ENCODE results near the gene ATP1B1. TPM values are rescaled to one million over a fixed set of nuclear protein-coding genes. Genes with fewer than 3 reads are reported as not detected.

ATP1B1 gene
- total and polyA plus RNA-seq, 2 of the 8 experiments (the other 6 are each of a cell fraction or from before 2014, with no cell fraction given), result 16.3 to 76.5 TPM

- H3K56ac ChIP-seq (replicated peaks; ENCODE audit: insufficient read length, low read depth, low read length), result no peak overlapping the region
- H3K18ac ChIP-seq (ENCODE audit: extremely low read depth, low read length), result no peak overlapping the region
- ChIA-PET POLR2A (ENCODE audit: partially characterized antibody) (interaction anchor here (1.4 to 4.1 kb wide), 2 partner anchors 9 to 16 kb away, joined by 3 to 20 read pairs; partner anchors contain the start of gene ATP1B1), CTCF (ENCODE audit: partially characterized antibody) (interaction anchor here (1.0 to 1.5 kb wide), 4 partner anchors 9 to 25 kb away, joined by 3 to 6 read pairs (median 3); no protein-coding TSS in a partner anchor)
- DNase-seq (ENCODE audit: low read depth in 1 of 2, low spot score in 2 of 2) (no peak), FAIRE-seq (no peak)
- H2BK20ac ChIP-seq (ENCODE audit: low read length), result no peak overlapping the region
- no peaks in the 10 kb centered on the region for H3K36me3 ChIP-seq (ENCODE audit: control insufficient read depth in 2 of 4, insufficient read depth in 4 of 4, low read length in 3 of 4)
- no peaks in the 10 kb centered on the region for H3K9me3 ChIP-seq (ENCODE audit: insufficient read depth in 2 of 2, low read depth in 1 of 2, low read length in 1 of 2)
- no peaks in the 10 kb centered on the region for H3K79me2 ChIP-seq (ENCODE audit: control insufficient read depth in 1 of 2, insufficient read depth in 2 of 2, low read length in 2 of 2)
- no peak overlapping the region for H3K9ac ChIP-seq (replicated peaks in 1 of 4; ENCODE audit: extremely low read depth in 1 of 4, low read depth in 3 of 4, low read length in 3 of 4)
- H2BK15ac ChIP-seq (ENCODE audit: low read length), result no peak overlapping the region
- TF ChIP-seq CEBPB (IDR thresholded peaks at IDR 0.05; ENCODE audit: low read depth, low read length) (no peak), MAFK (IDR thresholded peaks at IDR 0.05; ENCODE audit: low read depth, low read length) (no peak)
- no peak overlapping the region for H3K4ac ChIP-seq (replicated peaks; ENCODE audit: insufficient read length, low read depth, low read length)
- peaks cover 0 to 3% (median 0%) of the 10 kb centered on the region in 4 experiments; a peak in 1 of 7 replicates for H3K4me1 ChIP-seq (replicated peaks in 1 of 4; ENCODE audit: control insufficient read depth in 3 of 4, insufficient read depth in 4 of 4, low read length in 3 of 4)
- no peak overlapping the region for H3K4me2 ChIP-seq (ENCODE audit: insufficient read depth in 1 of 2, low read depth in 2 of 2, low read length in 2 of 2)
- H2AK5ac ChIP-seq (ENCODE audit: low read depth, low read length), result no peak overlapping the region
- H3K23ac ChIP-seq (ENCODE audit: insufficient read length), result no peak overlapping the region
- no peak overlapping the region for H4K8ac ChIP-seq (ENCODE audit: extremely low read depth, insufficient read depth, low read length)
- no peaks in the 10 kb centered on the region for H3K27me3 ChIP-seq (replicated peaks in 1 of 4; ENCODE audit: control insufficient read depth in 3 of 4, extremely low read depth in 1 of 4, insufficient read depth in 3 of 4, low read length in 3 of 4)
- H4K5ac ChIP-seq (ENCODE audit: insufficient read length, low read depth, low read length), result no peak overlapping the region
- H2BK12ac ChIP-seq (ENCODE audit: low read depth, low read length), result no peak overlapping the region
- no peak overlapping the region for H2BK120ac ChIP-seq (replicated peaks; ENCODE audit: low read depth, low read length)
- H4K20me1 ChIP-seq (replicated peaks in 1 of 2; ENCODE audit: control insufficient read depth in 1 of 2, insufficient read depth in 2 of 2, low read length in 2 of 2), result no peaks in the 10 kb centered on the region
- WGBS, 2 experiments (ENCODE audit: extremely low coverage in 1 of 2, insufficient coverage in 1 of 2, insufficient read length in 1 of 2, insufficient replicate concordance in 2 of 2, low coverage in 1 of 2, low lambda C conversion rate in 2 of 2, missing lambda C conversion rate in 1 of 2), result 87% methylated on average over 4 of the region's 4 CpGs; no CpG with 5 or more reads in 1 of the 2 experiments
- H3K4me3 ChIP-seq (ENCODE audit: extremely low read depth in 1 of 4, insufficient read depth in 2 of 4, low read depth in 3 of 4, low read length in 4 of 4), result no peak overlapping the region
- H3K23me2 ChIP-seq (ENCODE audit: low read depth, low read length), result no peaks in the 10 kb centered on the region
- H2BK5ac ChIP-seq (ENCODE audit: low read depth, low read length), result no peak overlapping the region
- no peak overlapping the region for H3K14ac ChIP-seq (ENCODE audit: insufficient read length)
- H3K27ac ChIP-seq (ENCODE audit: low read depth, low read length), result no peak overlapping the region
- no peak overlapping the region for H4K91ac ChIP-seq (replicated peaks; ENCODE audit: insufficient read length, low read length)
- no peaks in the 10 kb centered on the region for H3K79me1 ChIP-seq (ENCODE audit: low read depth, low read length)
- H2AFZ ChIP-seq (ENCODE audit: low read length), result no peak overlapping the region; the same call in 1 of the 2 replicates
These were observed 16.1 kb upstream of the ATP1B1 start for GRCh38 chr1:169090308-169090899.

Data from H1 (cell line).